Measurements from ENCODE around the gene MRNIP.

Gene MRNIP

GRCh38 chr5:179804555-179804947 is 54.1 kb downstream of the MRNIP start:
- DNase-seq (ENCODE audit: low read depth in 2 of 2) = no peak

DNA sequence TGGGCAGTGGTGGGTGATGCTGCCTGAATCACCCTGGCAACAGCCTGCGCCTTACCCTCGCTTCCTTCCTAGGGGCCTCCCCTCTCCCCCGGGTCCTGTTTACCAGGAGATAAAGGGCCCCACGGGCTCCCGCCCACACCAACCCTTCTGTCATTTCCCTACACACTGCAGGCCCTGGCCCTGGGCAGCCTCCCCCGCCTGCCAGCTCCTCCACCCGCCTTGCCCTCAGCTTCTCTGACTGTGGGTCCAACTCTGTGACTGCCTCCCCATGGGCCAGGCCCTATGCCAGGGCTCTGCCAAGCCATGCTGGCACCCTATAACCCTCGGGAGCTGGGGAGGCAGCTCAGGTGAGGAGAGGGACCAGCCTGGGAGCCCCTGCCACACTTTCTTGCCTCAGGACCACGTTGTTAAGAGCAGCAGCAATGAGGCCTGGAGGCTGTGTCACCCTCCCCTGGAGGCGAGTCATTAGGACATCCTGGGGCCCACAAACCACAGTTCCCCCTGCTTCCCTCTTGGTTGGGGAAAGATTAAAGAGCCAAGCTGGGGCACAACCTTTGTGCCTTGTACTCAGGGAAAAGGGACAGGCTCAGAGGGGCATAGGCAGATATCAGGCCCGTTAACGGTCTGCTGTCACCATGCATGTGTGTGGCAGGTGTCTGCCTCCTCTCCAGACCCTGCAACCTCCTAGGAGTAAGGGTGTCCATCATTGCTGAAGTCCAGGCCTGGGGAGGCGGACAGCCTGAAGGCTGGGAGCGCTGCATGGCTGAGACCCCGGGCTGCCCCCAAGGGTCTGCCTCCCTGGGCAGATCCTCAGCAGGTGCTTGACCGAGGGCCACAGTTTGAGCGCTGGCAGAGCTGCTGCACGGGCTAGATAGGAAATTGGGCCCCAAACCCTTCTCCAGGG is 54.7 kb downstream of the MRNIP start:
- DNase-seq (ENCODE audit: low read depth in 2 of 2) = peak; percentile 58 to 61

DNA sequence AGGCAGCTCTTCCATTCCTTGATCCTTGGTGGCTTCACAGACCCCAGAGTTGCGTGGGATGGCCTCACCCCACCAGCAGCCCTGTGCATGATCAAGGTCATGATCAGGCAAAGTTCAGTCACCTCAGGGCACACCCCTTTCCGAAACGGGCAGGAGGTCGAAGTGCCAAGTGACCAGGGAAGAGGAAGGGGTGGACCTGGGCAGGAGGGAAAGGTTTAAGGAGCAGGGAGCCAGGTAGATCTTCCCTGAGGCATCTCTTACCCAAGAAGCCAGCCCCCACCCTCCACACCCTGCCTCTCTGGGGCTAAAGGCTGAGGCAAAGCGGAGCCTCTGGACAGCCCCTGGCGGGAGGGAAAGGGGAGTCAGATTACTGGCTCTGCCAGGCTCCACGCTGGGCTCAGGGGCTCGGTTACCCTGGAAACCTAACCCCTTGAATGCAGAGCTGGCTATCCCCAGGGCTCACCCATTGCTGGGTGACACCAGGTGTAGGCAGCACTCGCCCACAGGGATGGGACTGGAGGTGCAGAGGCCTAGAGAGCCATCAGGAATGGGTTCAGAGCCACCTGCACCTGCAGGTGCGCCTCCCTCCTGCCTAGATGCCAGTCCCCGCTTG is 55.6 kb downstream of the MRNIP start:
- DNase-seq (ENCODE audit: low read depth in 2 of 2) = no peak

DNA sequence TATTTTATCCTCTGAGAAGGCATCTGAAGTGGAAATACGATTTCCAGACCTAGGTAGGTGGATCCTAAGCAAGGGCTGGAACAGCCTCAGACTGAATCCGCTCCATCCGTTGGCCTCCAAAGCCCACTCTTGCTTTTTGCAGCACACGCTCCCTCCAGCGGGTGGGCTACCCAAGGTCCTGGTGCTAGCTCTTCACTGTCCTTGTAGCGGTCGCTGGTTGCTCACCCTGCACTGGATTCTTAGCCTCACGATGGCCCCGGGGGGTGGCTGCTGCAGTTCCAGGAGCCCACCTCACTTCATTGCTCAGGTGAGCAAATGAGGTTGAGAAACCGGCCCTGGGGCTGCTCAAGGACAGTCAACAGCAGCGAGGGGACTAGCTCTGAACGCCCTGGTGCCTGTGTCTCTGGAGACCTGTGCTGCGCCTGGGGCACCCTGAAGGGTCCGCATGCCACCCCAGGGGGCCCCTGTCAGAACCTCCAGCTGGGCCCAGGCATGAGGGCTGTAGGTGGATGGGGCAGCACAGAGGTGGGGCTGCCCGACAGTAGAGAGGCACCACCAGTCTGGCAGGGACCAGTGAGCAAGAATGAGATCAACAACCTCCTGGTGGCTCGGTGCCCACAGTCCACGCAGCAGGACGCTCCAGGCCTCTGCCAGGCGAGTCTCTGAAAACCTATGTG is 56.3 kb downstream of the MRNIP start:
- no peak for DNase-seq (ENCODE audit: low read depth in 2 of 2)

DNA sequence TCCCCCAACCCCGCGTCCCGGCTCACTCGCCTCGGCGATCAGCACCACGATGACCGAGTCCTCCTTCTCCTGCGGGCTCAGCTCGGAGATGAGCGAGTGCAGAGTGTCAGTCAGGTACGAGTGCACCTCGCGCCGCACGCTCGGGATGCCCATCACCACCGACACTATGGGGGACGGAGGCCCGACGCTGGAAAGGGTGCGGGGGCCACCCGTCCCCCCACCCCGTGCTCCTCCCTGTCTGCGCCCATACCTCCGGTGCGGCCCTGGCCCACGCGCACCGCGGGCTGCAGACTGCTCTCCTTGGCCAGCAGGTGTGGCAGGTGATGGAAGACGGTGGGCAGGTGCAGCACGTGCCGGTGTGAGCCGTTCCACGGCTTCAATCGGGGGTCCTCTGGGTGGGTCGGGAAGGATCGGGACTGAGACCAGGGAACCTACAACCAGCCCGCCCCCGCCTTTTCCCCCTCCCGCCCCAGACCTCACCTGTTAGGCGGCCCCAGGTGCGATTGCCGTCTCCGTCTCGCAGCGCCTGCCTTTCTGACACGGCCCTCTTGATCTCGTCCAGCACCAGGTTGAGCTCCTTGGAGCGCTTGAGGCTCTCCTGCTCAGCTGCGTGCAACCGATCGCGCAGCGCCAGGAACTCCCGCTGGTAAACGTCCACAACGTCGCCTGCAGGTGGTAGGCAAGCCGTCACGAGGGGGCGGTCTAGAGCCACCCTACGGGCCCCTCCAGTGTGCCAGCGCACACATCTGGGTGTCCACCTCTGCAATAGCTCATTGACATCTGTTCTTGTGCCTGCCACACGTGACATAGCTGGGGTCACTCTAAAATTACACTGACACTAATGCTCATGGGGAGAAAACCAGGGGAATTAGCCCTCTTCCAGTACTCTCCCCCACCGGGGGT is 57.1 kb downstream of the MRNIP start:
- peak; percentile 71 to 73 for DNase-seq (ENCODE audit: low read depth in 2 of 2)

- DNase-seq (ENCODE audit: low read depth in 2 of 2) = no peak
Observed at GRCh38 chr5:179800696-179801201, 57.9 kb downstream of the MRNIP start.

DNA sequence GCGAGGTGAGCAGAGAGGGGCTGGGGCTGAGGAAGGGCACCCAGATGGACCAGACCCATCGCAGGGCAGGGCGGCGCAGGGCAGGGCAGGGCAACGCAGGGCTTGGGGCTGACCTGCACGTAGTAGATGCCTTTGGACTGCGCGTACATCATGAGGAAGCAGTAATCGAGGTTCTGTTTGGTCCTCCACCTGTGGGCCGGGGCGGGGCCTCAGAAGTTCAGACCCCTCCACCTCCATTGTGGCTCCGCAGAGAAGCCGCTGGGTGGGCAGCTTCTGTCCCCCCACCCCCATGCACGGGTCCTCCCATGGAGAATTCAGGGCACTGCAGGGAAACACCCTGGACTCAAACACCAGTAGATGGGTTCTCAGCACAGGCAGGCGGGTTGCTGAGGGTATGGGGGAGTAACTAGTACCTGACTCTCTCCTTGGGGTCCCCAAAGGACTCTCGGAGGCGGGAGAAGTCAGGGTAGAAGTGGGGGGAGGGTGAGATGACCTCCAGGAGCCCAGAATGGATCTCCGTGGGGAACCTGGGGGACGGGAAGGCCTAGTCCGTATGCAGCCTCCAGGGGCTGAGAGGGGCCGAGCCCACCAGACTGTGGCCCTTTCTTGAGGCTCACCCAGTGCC is 58.4 kb downstream of the MRNIP start:
- no peak for DNase-seq (ENCODE audit: low read depth in 2 of 2)

GRCh38 chr5:179799644-179799973 is 59.0 kb downstream of the MRNIP start:
- DNase-seq (ENCODE audit: low read depth in 2 of 2) = no peak

- DNase-seq (ENCODE audit: low read depth in 2 of 2) = no peak
Observed at GRCh38 chr5:179798771-179799643, 59.6 kb downstream of the MRNIP start.

DNA sequence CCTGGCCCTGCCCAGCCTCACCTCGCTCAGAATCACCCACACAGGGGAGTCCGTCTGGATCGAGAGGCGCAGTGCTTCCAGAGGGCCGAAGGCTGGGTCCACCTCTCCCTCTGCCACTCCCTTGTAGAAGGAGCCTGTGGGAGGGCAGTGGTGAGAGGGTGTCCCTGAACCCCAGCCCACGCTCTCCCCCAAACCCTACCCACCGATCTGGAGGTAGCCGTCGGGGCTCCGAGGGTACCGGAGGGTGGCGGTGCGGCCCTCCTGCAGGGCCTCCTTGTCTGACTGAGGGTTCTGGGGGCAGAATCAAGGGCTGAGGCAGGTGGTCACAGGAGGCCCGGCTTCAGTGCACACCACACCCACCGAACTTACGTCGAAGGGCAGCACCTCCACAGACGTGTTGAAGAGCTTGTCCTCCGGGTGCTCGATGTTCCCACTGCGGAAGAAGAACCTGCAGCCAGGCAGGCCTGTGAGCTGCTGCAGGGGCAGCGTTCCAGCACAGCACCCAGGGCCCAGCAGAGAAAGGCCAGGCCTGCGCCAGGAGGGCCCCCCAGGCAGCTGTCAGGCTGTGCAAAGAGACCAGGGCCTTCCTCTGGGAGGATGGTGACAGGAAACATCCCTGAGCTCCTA is 60.4 kb downstream of the MRNIP start:
- DNase-seq (ENCODE audit: low read depth in 2 of 2) = no peak

GRCh38 chr5:179797741-179798140 is 60.9 kb downstream of the MRNIP start:
- no peak for DNase-seq (ENCODE audit: low read depth in 2 of 2)

DNA sequence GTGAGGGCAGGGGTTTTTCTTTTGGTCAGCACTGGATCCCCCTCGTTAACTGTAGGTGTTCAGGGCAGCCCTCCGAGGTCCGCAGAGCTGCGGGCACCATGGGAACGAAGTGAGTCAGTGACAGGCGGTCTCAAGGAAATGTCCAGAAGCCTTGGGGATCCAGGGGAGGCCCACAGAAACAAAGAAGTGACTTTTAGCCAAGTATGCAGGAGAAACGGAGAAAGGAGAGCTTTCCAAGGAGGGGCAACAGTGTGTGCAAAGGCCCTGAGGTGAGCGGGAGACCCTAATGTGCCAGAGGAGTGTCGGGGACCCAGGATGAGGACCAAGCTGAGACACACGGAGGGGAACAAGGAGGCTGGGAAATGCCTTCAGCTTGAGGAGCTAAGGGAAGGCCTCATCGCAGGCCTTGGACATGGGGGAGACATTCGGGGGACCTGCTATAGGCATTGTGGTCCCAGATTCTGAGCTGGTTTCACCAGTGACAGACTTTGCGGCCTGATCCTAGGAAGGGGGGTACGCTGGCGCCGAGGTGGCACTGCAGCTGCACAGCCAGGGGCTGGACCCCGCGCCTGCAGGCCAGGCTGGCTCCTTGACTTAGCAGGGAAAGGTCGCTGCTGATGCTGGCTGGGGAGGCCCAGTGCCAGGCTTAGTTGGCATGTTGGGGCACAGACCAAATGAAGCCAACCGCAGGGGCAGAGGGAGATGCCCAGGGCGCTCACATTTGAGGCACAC is 61.6 kb downstream of the MRNIP start:
- no peak for DNase-seq (ENCODE audit: low read depth in 2 of 2)

- DNase-seq (ENCODE audit: low read depth in 2 of 2) = peak; percentile 61 to 64
Observed at GRCh38 chr5:179795863-179796833, 62.5 kb downstream of the MRNIP start.

- DNase-seq (ENCODE audit: low read depth in 2 of 2) = no peak
Observed at GRCh38 chr5:179795049-179795862, 63.4 kb downstream of the MRNIP start.

DNA sequence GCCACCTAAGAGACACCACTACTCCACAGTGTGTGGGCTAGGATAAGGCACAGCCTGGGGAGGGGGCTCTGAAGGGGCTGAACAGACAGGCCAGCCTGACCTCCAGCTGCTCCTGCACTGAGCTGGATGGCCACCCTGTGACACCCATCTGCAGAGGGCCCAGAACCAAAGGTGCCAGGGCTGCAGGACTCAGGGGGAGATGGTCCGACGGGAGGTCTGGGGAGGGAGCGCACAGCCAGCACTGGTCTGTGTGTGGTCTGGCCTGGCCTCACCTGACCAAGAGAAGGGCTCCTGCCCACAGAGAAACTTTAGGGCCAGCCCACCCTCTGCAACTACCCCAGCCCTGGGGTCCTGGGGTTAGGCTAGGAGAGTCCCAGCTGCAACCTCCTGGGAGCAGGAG is 64.0 kb downstream of the MRNIP start:
- no peak for DNase-seq (ENCODE audit: low read depth in 2 of 2)

DNA sequence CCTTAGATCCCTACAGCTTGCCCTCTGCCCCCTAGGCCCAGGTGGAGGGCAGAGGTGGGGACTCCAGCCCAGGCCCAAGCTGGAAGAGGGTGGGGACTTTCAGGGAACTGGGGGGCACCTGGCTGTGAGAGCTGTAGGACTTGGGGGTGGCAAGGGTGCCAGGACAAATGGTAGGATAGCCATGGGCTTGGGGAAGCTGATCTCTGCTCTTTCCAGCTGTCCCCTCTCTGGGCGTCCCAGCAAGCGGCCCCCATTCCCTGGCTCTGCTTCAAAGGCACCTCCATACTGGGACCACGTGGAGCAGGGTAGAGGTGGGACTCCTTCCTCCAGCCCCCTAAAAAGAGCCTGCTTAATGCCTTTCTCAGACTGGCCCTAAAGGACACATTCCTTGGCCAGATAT is 64.4 kb downstream of the MRNIP start:
- no peak for DNase-seq (ENCODE audit: low read depth in 2 of 2)

Measured in stimulated activated CD8-positive, alpha-beta memory T cell treated with anti-CD3 and anti-CD28 coated beads, Interleukin-15, amount 100 ng/mL, for 48 hours (primary cell).